DMS 273 (cell line): ENCODE data around the gene TMEM131L.
"Not testable (repeated sequence)": the region's sequence is repeated elsewhere in the genome, so short reads cannot be mapped to it uniquely, and the experiment has no call there.

Experiments
- DNase-seq: peaks from one replicate; lab custom pipeline; 2025; ENCODE audit not compliant: unreplicated experiment; lab: John Stamatoyannopoulos, UW

The TMEM131L gene

DNA sequence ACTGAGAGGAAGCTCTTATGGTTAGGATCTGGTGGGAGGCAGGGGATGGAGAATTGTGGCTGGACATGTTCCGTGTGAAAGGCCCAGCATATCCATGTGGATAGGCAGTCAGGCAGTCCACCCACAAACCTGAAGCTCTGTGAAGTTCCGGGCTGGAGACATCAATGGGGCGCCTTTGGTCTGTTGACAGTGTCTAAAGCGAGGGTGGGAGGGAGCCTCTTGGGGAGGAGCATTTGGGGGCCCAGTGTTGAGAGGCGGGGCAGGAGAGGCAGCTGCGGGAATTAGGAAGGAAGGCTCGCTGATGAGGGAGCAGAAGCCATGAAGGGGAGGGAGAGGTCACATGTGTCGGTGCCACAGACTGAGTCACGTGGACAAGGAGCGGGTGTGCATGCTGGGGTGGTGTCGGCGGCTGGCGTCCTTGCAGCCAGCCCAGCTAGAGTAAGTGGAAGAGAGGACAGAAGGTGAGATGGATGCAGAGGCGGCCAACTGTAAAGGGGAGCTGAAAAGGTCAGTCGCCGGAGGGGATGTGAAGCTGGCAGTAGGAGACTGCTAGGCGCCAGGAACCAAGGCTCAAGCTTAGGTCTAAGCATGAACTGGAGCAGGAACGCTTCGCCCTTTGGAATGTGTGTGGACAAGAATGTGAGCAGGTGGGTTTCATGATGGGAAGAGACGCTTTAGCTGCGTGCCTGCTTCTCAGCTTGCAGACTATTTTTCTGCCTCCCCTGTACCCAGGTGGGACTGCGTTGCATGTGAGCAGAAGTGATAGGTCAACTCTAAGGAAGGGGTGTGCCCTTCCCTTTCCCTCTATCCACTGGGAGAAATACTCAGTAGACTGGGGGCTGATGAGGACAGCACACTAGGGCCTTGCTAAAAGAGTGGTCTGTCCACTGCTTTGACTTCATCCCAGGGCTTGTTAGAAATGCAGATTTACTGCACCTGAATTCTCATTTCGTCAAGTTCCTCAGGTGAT is 174.0 kb downstream of the TMEM131L start:
- no peak for DNase-seq

DNA sequence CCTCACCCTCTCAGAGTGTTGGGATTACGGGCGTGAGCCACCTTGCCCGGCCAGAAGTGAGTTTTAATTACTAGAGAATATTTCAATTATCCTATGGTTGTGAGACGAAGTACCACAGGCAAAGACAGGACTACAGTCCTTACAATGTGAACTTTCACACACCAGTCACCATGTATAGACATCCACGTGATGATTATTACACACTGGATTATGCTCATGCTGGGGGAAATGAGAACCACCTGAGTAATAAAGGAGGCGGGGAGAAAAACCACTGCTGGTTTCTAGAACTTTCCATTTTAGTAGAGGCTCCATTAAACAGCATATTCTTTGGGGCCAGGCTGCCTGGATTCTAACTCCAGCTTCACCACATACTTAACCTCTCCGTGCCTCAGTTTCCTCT is 175.4 kb downstream of the TMEM131L start:
- DNase-seq: no peak

DNA sequence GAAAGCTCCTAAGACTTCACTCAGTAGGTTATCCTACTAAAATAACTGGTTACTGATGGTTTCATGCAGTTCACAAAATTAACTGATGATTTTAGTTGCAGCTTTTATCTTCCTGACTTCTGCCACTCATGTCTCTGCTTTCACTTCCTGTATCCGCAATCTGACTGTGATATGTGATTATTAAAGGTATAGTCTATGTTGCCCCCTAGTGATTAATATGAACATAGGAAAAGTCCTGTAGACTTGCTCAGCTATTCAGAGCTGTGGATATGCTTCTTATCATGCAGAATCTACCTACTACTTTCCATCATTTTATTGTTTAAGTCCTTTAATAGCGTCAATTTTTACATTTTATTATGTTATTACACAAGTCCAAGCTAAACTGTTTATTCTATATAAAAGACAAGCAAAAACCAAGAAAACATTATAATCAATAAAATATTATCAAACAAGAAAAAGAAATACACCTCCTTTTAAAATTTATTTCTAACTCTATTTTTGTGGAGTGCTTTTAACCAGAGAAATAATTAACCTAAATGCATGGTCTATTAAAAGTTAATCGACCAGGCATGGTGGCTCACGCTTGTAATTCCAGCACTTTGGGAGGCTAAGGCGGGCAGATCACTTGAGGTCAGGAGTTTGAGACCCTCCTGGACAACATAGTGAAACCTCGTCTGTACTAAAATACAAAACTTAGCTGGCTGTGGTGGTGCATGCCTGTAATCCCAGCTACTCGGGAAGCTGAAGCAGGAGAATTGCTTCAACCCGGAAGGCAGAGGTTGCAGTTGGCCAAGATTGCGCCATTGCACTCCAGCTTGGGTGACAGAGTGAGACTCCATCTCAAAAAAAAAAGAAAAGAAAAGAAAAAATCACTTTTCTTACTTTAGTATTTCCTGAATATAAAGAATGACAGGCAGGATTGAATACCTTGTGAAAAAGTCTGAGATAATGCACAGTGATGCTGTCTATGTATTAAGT is 177.5 kb downstream of the TMEM131L start:
- peak; percentile 62 for DNase-seq

DNA sequence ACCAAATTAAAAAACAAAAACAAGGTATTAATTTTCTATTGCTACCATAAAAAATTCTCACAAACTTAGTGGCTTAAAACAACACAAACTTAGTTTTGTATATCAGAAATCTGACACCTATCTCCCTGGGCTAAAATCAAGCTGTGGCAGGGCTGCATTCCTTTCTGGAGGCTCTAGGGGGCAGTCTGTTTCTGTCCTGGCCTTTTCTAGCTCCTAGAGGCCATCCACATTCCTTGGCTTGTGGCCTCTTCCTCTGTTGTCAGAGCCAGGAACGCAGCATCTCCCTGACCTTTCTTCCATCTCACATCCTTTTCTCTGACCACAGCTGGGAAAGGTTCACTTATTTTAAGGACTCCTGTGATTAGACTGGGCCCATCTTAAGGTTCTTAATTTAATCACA is 179.0 kb downstream of the TMEM131L start:
- DNase-seq: peak; percentile 20

DNA sequence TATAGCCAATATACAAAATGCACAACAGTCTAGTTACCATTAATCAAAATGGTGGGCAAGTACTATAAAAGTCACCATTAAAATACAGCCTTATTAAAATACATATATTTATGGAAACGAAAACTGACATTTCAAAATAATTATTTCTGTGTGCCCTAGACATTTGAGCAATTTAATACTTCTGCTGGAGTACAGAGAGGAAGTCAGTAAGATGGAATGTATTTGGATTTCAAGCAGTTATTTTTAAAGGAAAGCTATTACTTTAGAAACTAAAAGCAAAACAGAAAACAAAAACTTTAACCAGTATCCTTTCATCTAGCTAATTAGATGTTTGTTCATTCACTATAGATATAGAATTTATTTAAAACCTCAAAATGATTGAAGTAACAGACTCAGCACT is 180.1 kb downstream of the TMEM131L start:
- DNase-seq: no peak

DNA sequence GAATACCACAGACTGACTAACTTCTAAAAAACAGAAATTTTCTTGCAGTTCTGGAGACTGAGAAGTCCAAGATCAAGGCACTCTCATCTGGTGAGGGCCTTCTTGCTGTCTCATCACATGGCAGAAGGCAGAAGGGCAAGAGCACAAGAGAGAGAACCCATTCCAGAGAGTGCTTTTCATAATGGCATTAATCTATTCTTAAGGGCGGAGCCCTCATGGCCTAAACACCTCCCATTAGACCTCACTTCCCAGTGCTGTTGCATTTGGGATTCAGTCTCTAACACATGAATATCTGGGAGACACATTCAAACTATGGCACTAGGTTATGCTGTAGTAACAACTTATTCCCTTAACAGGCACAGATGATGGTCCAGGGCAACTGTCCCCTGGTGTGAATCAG is 180.8 kb downstream of the TMEM131L start:
- DNase-seq: no peak

DNA sequence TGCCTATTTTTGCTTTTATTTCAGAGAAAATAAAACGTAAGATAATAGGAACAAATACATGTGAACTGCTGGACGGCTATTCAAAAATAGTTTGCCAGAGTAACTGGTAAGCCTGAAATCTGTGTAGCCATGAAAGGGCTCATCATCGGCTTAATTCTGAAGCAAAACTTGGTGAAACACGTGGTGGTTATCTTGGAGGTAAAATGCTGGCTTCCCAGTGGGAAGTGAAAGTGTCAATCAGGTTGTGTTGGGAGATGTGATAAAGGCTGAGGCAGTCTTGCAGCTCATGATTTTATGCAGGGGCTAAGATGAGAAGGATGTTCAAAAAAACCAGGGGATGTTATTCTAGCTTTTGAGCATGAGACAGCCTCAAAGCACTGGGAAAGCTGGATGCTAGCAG is 181.8 kb downstream of the TMEM131L start:
- no peak for DNase-seq

DNA sequence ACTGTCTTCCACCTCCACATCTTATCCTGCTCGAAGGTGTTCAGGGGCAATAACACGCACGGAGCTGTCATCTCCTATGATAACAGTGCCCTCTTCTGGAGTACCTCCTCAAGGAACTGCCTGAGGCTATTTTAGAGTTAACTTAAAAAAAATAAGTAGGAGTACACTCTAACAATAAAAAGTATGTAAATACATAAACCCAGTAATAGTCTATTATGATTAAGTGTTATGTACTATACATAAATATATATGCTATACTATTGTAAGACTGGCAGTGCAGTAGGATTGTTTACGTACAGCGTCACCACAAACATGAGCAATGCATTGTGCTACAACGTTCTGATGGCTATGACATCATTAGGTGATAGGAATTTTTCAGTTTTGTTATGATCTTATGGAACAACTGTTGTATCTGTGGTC is 183.4 kb downstream of the TMEM131L start:
- DNase-seq: peak; percentile 43

DNA sequence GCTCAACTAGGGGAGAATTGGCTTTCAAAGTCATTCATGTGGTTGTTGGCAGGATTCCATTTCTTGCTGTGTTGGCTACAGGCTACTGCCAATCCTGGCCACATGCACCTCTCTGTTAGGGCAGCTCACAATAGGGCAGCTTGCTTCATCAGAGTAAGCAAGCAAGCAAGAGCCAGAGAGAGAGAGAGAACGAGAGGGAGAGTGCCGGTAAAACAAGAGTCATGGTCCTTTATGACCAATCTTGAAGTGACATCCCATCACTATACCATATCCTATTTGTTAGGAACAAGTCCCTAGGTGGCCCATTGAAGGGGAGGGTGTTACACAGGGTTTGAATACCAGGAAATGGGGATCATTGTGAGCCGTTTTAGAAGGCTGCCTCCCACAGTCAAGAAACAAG is 185.0 kb downstream of the TMEM131L start:
- DNase-seq: no peak

DNA sequence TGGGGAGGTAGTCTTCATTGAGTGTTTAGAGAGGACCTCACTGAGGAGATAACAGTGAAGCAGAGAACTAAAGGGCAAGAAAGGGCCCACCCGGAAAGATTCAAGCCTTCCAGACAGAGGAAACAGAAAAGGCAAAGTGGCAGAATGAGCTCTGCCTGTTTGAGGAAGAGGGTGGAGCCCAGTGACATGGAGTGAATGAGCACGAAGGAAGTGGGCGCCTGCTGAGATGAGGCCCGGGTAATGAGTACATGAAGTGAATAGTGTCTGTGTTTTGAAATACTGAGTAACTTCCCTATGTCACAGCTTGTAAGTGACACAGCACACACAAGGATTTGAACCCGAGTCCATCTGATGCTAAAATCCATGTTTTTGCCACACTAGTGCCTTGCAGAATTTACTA is 185.4 kb downstream of the TMEM131L start:
- no peak for DNase-seq

DNA sequence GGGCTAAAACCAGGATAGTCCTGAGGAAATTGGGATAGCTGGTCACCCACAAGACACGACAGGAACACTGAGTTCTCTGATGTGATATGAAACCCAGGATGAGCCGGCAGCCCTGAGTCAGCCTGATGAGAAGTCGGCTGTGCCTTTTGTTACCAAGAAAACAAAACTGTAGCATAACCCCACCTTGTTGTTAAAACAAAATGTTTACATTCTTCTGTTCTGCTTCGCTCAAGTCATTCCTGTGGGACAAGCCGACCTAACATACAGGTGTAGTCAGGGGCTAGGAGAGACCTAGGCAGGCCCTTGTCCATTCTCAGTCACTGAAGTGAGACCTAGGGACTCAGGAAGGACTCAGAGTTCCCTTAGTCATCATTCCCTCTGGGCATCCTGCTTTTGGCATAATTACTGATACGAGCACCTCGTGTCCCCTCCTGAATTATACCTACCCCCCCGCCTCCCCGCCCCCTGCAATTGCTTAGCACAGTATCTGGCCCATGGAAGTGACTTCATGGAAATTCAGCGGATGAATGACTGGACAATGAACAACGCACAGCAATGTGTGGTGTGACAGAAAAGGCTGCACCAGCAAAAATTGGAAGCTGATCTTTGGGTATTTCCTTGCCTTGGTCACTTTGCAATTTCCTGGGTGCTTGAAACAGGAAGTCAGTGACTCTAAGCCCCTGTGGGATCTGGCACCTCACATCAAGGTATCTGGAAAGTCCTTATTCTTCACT is 186.1 kb downstream of the TMEM131L start:
- DNase-seq: no peak

DNA sequence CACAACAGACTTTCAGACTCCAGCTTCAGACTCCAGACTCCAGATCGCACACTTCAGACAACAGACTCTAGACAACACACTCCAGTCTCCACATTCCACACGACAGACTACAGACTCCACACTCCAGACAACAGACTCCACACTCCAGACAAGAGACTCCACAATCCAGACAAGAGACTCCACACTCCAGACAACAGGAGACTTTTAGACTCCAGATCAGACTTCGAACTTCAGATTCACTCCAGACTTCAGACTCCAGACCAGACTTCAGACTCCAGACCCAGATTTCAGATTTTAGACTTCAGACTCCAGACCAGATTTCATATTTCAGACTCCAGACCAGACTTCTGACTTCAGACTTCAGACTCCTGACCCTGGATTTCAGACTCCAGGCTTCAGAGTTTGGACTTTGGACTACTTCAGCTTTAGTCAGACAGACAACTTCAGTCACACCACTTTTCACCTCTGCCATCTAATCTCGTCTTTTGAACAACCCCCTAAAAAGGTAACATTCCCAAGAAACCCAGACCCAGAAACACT is 188.9 kb downstream of the TMEM131L start:
- no peak for DNase-seq

DNA sequence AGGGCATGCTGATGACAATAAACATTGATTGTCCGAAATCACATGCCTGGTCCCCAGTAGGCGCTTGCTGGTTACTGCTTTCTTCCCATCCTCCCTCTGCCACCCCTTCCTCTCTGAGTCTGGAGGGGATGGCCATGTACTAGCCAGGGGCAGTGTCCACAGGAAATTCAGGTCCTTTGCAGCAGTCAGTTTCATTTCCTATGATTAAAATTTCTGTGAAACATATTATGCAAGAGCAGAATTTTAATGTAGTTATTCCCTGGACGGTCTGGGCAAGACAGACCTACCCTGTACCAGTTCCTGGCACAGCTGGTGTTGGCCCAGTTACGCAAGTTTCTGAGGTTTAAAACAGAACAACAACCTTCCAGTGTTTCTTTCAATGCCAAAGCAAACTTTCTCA is 189.8 kb downstream of the TMEM131L start:
- no peak for DNase-seq

DNA sequence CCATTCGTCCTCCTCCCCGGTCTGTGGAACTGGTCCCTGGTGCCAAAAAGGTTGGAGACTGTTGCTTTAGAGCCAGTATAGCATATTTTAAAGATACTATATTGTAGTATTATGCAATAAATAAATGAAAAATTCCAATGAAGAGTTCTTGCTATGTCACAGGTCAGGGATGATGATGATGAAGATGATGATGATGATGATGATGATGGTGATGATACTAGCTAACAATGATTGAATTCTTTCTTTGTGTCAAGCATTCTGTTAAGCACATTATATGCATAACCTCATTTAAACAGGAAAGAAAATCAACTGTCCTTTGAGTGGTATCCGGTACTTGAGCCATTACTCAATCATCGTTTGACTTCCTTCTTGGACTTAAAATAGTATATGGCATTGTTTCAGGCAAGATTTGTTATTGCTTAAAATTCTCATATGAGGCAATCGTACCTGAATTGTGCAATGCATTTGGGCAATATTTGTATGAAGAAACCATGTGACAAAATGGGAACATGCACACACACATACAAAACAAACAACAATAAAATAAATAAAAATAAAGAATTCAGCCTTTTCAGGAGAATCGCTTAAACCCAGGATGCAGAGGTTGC is 195.2 kb downstream of the TMEM131L start:
- DNase-seq: no peak

DNA sequence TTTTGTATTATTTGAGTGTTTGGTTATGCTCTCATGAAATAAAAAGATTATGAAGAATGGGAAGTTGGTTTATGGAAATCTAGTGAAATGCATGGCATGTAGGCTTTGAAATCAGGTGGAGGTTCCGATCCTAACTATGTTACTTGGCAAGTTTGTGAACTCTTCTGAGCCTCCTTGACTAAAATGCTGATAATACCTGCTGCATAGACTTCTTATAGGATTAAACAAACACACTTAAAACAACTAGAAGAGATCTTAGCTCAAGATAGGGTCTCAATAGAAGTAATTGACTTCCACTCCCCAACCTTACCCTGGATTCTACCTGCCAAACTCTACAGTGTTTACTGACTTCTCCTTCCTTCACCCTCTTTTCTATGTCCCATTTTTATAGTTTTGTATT is 195.7 kb downstream of the TMEM131L start:
- no peak for DNase-seq

DNA sequence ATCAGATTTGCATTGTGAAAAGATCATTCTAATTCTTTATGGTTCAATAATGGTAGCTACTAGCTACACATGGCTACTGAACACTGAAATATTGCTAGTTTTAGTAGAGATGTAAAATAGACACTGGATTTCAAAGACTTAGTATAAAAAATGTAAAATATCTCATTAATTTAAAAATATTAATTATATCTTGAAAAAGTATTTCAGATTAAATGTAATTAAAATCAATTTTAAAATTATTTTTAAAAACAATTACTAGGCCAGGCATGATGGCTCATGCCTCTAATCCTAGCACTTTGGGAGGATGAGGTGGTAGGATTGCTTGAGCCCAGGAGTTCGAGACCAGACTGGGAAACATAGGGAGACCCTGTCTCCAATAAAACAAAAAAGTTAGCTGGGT is 197.5 kb downstream of the TMEM131L start:
- DNase-seq: no peak

DNA sequence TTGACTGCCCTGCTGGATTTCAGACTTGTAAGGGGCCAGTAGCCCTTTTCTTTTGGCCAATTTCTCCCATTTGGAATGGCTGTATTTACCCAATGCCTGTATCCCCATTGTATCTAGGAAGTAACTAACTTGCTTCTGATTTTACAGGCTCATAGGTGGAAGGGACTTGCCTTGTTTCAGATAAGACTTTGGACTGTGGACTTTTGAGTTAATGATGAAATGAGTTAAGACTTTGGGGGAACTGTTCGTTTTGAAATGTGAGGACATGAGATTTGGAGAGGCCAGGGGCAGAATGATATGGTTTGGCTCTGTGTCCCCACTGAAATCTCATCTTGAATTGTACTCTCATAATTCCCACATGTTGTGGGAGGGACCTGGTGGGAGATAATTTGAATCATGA is 200.3 kb downstream of the TMEM131L start:
- DNase-seq: not testable (repeated sequence)

DNA sequence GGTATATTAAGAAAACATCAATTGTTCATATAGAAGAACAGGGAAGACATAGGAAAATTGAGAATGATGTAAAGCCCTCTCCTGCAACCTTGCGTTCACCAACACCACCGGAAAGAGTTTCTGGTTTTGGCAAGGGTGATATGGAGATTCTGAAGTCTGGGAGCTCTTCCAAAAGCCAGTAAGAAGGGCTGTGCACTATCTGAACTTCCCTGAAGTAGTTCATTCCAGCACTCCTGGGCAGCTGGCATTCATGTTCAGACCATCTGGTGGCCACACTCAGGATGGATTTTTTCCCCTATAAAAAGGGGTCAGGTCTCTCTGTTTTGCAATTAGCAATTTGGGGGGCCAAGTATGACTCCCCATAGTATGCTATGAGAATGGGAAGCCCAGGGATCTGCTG is 202.5 kb downstream of the TMEM131L start:
- DNase-seq: peak; percentile 34

DNA sequence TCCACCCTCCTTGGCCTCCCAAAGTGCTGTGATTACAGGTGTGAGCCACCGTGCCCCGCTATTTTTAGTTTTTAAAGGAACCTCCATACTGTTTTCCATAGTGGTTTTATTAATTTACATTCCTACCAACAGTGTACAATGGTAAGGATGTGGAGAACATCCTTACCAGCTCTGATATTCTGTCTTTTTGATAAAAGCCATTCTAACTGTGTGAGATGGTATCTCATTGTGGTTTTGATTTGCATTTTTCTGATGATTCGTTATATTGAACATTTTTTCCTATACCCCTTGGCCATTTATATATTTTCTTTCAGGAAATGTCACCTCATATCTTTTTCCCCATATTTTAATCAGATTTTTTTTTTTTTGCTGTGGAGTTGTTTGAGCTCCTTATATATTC is 203.7 kb downstream of the TMEM131L start:
- no peak for DNase-seq

DNA sequence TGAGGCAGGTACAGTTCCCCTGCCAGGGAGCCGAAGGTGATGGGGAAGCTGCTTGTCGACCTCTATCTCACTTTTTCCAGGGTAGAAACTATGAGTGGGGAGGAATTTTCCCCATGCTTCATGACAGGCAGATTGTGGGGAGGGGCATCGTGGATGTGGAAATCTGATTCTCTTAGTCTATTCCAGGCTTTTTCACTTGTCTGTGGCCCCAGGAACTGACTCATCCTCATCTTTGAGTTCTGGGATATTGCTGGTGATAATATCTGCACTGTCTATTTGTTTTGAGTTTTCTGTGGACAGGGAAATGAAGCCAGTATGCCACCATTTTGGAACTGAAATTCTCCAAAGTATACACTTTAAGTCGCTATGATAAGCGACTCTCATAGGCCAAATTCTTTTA is 210.3 kb downstream of the TMEM131L start:
- DNase-seq: no peak
